ENCODE results near the gene ADK.

Gene ADK

GRCh38 chr10:74176380-74177139, 25.5 kb downstream of the ADK start:
- peak; percentile 72 for TF ChIP-seq REST (IDR thresholded peaks at IDR 0.05; ENCODE audit: insufficient replicate concordance, low read depth)
- TF ChIP-seq CTCF (IDR thresholded peaks at IDR 0.05; ENCODE audit: insufficient read depth, low read length): no peak
- TF ChIP-seq POLR2AphosphoS5 (IDR thresholded peaks at IDR 0.05; ENCODE audit: low read depth): peak; percentile 95
- peak; percentile 91 to 98 for DNase-seq (ENCODE audit: low read depth in 1 of 2, low spot score in 1 of 2)
- Histone ChIP-seq H3K27ac (replicated peaks) (peak overlapping the region; percentile 87), H3K27me3 (ENCODE audit: insufficient read depth, poor library complexity, severe bottlenecking) (no peaks in the 10 kb centered on the region), H3K4me3 (replicated peaks; ENCODE audit: insufficient read depth, low read length) (peak overlapping the region; percentile 88)

- DNase-seq (ENCODE audit: low read depth in 1 of 2, low spot score in 1 of 2): peak in 1 of 2 experiments; percentile 38
- Histone ChIP-seq H3K27me3 (ENCODE audit: insufficient read depth, poor library complexity, severe bottlenecking) (no peaks in the 10 kb centered on the region), H3K4me3 (replicated peaks; ENCODE audit: insufficient read depth, low read length) (peak overlapping the region; percentile 88), H3K27ac (replicated peaks) (peak overlapping the region; percentile 87)
- no peak for TF ChIP-seq POLR2AphosphoS5 (IDR thresholded peaks at IDR 0.05; ENCODE audit: low read depth)
- TF ChIP-seq SPI1 (IDR thresholded peaks at IDR 0.05; ENCODE audit: borderline replicate concordance, low read depth): no peak
- TF ChIP-seq GABPA (IDR thresholded peaks at IDR 0.05; ENCODE audit: low read depth): no peak
- no peak for TF ChIP-seq REST (IDR thresholded peaks at IDR 0.05; ENCODE audit: insufficient replicate concordance, low read depth)
- TF ChIP-seq CTCF (IDR thresholded peaks at IDR 0.05; ENCODE audit: insufficient read depth, low read length): no peak
These were observed 26.2 kb downstream of the ADK start for GRCh38 chr10:74177140-74177677.

GRCh38 chr10:74178042-74178791, 27.2 kb downstream of the ADK start:
- no peak for TF ChIP-seq POLR2AphosphoS5 (IDR thresholded peaks at IDR 0.05; ENCODE audit: low read depth)
- TF ChIP-seq SPI1 (IDR thresholded peaks at IDR 0.05; ENCODE audit: borderline replicate concordance, low read depth): no peak
- Histone ChIP-seq H3K27me3 (ENCODE audit: insufficient read depth, poor library complexity, severe bottlenecking) (no peaks in the 10 kb centered on the region), H3K27ac (replicated peaks) (peak overlapping the region; percentile 87), H3K4me3 (replicated peaks; ENCODE audit: insufficient read depth, low read length) (peak overlapping the region; percentile 88)
- DNase-seq (ENCODE audit: low read depth in 1 of 2, low spot score in 1 of 2): no peak

- no peak overlapping the region for H3K4me3 ChIP-seq (replicated peaks; ENCODE audit: insufficient read depth, low read length)
- H3K27me3 ChIP-seq (ENCODE audit: insufficient read depth, poor library complexity, severe bottlenecking): no peaks in the 10 kb centered on the region
- H3K27ac ChIP-seq (replicated peaks): no peak overlapping the region
- TF ChIP-seq GABPA (IDR thresholded peaks at IDR 0.05; ENCODE audit: low read depth) (no peak), SPI1 (IDR thresholded peaks at IDR 0.05; ENCODE audit: borderline replicate concordance, low read depth) (no peak), CTCF (IDR thresholded peaks at IDR 0.05; ENCODE audit: insufficient read depth, low read length) (no peak), REST (IDR thresholded peaks at IDR 0.05; ENCODE audit: insufficient replicate concordance, low read depth) (no peak), POLR2AphosphoS5 (IDR thresholded peaks at IDR 0.05; ENCODE audit: low read depth) (no peak)
- no peak for DNase-seq (ENCODE audit: low read depth in 1 of 2, low spot score in 1 of 2)
These were observed 28.2 kb downstream of the ADK start for GRCh38 chr10:74179111-74179710.

Data from HL-60 (cell line).